ENCODE data around the gene ME3.
A peak's percentile ranks its signal among the peaks of the same experiment; 100 is the strongest.

- peak; percentile 83 for TF ChIP-seq EP300 (IDR thresholded peaks at IDR 0.05; ENCODE audit: borderline replicate concordance)
- no peak for TF ChIP-seq REST (IDR thresholded peaks at IDR 0.05; ENCODE audit: low read depth)
- no peak for TF ChIP-seq EGR1 (IDR thresholded peaks at IDR 0.05)
- no peak for TF ChIP-seq CEBPB (IDR thresholded peaks at IDR 0.05)
- TF ChIP-seq YY1 (IDR thresholded peaks at IDR 0.05; ENCODE audit: low read depth) = no peak
- no peak for TF ChIP-seq TAF1 (IDR thresholded peaks at IDR 0.05; ENCODE audit: low read depth)
- TF ChIP-seq ZBTB7A (IDR thresholded peaks at IDR 0.05; ENCODE audit: low read depth) = no peak
- TF ChIP-seq CREB1 (IDR thresholded peaks at IDR 0.05; ENCODE audit: low read depth) = no peak
- no peak for TF ChIP-seq RAD21 (IDR thresholded peaks at IDR 0.05; ENCODE audit: low read depth)
- peak; percentile 79; the same call in 1 of the 2 replicates for TF ChIP-seq TCF12 (IDR thresholded peaks at IDR 0.05; ENCODE audit: low read depth)
- no peak for TF ChIP-seq MAX (IDR thresholded peaks at IDR 0.05)
- peak; percentile 70 for TF ChIP-seq NFIC (IDR thresholded peaks at IDR 0.05)
- TF ChIP-seq FOXM1 (IDR thresholded peaks at IDR 0.05; ENCODE audit: borderline replicate concordance, low read depth) = no peak
These were observed 209.3 kb downstream of the ME3 start for GRCh38 chr11:86463120-86463519.

Measured in Ishikawa (cell line).